H9 (cell line): ENCODE measurements around the gene HELQ. TPM values are rescaled to one million over a fixed set of nuclear protein-coding genes. Genes with fewer than 3 reads are reported as not detected.

Source experiments
- DNase-seq: peaks from one replicate; pipeline ENCODE4 v3.0.0-alpha.2; 2017
- H2AFZ ChIP-seq: one replicate; pipeline ENCODE4 v1.6.1; 2013; ENCODE audit warnings: mild to moderate bottlenecking, low read length, control low read depth, moderate library complexity
- H2AK5ac ChIP-seq: 2 replicates; pipeline ENCODE4 v1.6.1; 2013; ENCODE audit warnings: low read length, control low read depth, mixed read lengths; ENCODE audit not compliant: insufficient read length
- H2BK120ac ChIP-seq: one replicate; pipeline ENCODE4 v1.6.1; 2013; ENCODE audit warnings: low read depth, mild to moderate bottlenecking, low read length, control low read depth, inconsistent platforms; ENCODE audit not compliant: poor library complexity, severe bottlenecking
- H2BK12ac ChIP-seq: 2 replicates; pipeline ENCODE4 v1.6.1; 2013; ENCODE audit warnings: low read length, control low read depth, mixed read lengths, low read depth; ENCODE audit not compliant: insufficient read length
- H2BK15ac ChIP-seq: 2 replicates; pipeline ENCODE4 v1.6.1; 2013; ENCODE audit warnings: low read depth, low read length, control low read depth
- H2BK20ac ChIP-seq: one replicate; pipeline ENCODE4 v1.6.1; 2013; ENCODE audit warnings: low read depth, mild to moderate bottlenecking, low read length, control low read depth, inconsistent platforms; ENCODE audit not compliant: poor library complexity, severe bottlenecking
- H2BK5ac ChIP-seq: 2 replicates; pipeline ENCODE4 v1.6.1; 2013; ENCODE audit warnings: low read length, control low read depth, mixed read lengths; ENCODE audit not compliant: insufficient read length
- H3K14ac ChIP-seq: 2 replicates; pipeline ENCODE4 v1.6.1; 2013; ENCODE audit warnings: low read length, control low read depth; ENCODE audit not compliant: insufficient read depth
- H3K18ac ChIP-seq: 2 replicates; pipeline ENCODE4 v1.6.1; 2013; ENCODE audit warnings: low read depth, mild to moderate bottlenecking, mixed read lengths, low read length, control low read depth; ENCODE audit not compliant: insufficient read length
- H3K23ac ChIP-seq: 2 replicates; pipeline ENCODE4 v1.6.1; 2013; ENCODE audit warnings: low read length, control low read depth, mixed read lengths, low read depth; ENCODE audit not compliant: insufficient read length
- H3K23me2 ChIP-seq: 2 replicates; pipeline ENCODE4 v1.6.1; 2013; ENCODE audit warnings: low read depth, mild to moderate bottlenecking, mixed read lengths, low read length, control low read depth; ENCODE audit not compliant: insufficient read length, poor library complexity, severe bottlenecking
- H3K27ac ChIP-seq: 2 replicates; pipeline ENCODE4 v1.5.1; 2013; ENCODE audit warnings: low read length, control low read depth, mixed read lengths, low read depth; ENCODE audit not compliant: insufficient read length
- H3K27me3 ChIP-seq: 2 replicates; pipeline ENCODE4 v1.6.1; 2013; ENCODE audit warnings: low read length, control low read depth, inconsistent platforms; ENCODE audit not compliant: insufficient read depth
- H3K4ac ChIP-seq: 2 replicates; pipeline ENCODE4 v1.6.1; 2013; ENCODE audit warnings: low read depth, mild to moderate bottlenecking, control low read depth, inconsistent platforms, low read length, moderate library complexity
- H3K4me1 ChIP-seq: 2 replicates; pipeline ENCODE4 v1.6.1; 2013; ENCODE audit warnings: low read length, control low read depth, inconsistent platforms; ENCODE audit not compliant: insufficient read depth
- H3K4me2 ChIP-seq: 2 replicates; pipeline ENCODE4 v1.6.1; 2013; ENCODE audit warnings: low read length, control low read depth, mixed read lengths; ENCODE audit not compliant: insufficient read length, insufficient read depth
- H3K56ac ChIP-seq: 2 replicates; pipeline ENCODE4 v1.6.1; 2013; ENCODE audit warnings: low read depth, mild to moderate bottlenecking, mixed read lengths, low read length, control low read depth; ENCODE audit not compliant: insufficient read length
- H3K79me1 ChIP-seq: 2 replicates; pipeline ENCODE4 v1.6.1; 2013; ENCODE audit warnings: low read depth, mild to moderate bottlenecking, moderate library complexity, low read length, control low read depth, inconsistent platforms; ENCODE audit not compliant: insufficient read depth, poor library complexity, severe bottlenecking
- H3K79me2 ChIP-seq: 2 replicates; pipeline ENCODE4 v1.6.1; 2013; ENCODE audit warnings: low read length, control low read depth, inconsistent platforms; ENCODE audit not compliant: insufficient read depth
- H3K9ac ChIP-seq: 2 replicates; pipeline ENCODE4 v1.6.1; 2013; ENCODE audit warnings: low read length, control low read depth, mixed read lengths; ENCODE audit not compliant: insufficient read length; ENCODE audit errors: extremely low read depth
- H3K9me3 ChIP-seq: one replicate; pipeline ENCODE4 v1.6.1; 2013; ENCODE audit warnings: low read depth, low read length, inconsistent platforms; ENCODE audit not compliant: control insufficient read depth
- H3T11ph ChIP-seq: one replicate; pipeline ENCODE4 v1.6.1; 2013; ENCODE audit warnings: mild to moderate bottlenecking, low read length, control low read depth, inconsistent platforms
- H4K20me1 ChIP-seq: one replicate; pipeline ENCODE4 v1.6.1; 2013; ENCODE audit not compliant: control insufficient read depth, insufficient read length, insufficient read depth
- H4K5ac ChIP-seq: 2 replicates; pipeline ENCODE4 v1.6.1; 2013; ENCODE audit warnings: low read depth, mild to moderate bottlenecking, mixed read lengths, low read length, control low read depth; ENCODE audit not compliant: insufficient read length
- H4K8ac ChIP-seq: replicated peaks from 2 replicates; pipeline ENCODE4 v1.6.1; 2013; ENCODE audit warnings: low read length, control low read depth, mixed read lengths, low read depth; ENCODE audit not compliant: insufficient read length
- H4K91ac ChIP-seq: 2 replicates; pipeline ENCODE4 v1.6.1; 2013; ENCODE audit warnings: low read depth, mild to moderate bottlenecking, moderate library complexity, mixed read lengths, low read length, control low read depth; ENCODE audit not compliant: insufficient read length
- H3K27ac Mint-ChIP-seq, 3 experiments: 2 replicates in 2 of 3; 3 replicates in 1 of 3; pipeline ENCODE4 v1.8.0; 2020 to 2021; ENCODE audit warnings: mixed read lengths in 3 of 3, mild to moderate bottlenecking in 1 of 3, moderate library complexity in 1 of 3
- H3K27me3 Mint-ChIP-seq: 2 replicates; pipeline ENCODE4 v1.8.0; 2021; ENCODE audit warnings: low read depth, mild to moderate bottlenecking, moderate library complexity, mixed read lengths
- H3K36me3 Mint-ChIP-seq, 3 experiments: 2 replicates in 2 of 3; 3 replicates in 1 of 3; pipeline ENCODE4 v1.8.0; 2020 to 2021; ENCODE audit warnings: low read depth in 3 of 3, mixed read lengths in 3 of 3; ENCODE audit not compliant: insufficient read depth in 1 of 3
- H3K4me1 Mint-ChIP-seq, 2 experiments: 2 replicates each; pipeline ENCODE4 v1.8.0; 2020; ENCODE audit warnings: mixed read lengths in 2 of 2
- H3K4me3 Mint-ChIP-seq, 2 experiments: 2 replicates in 1 of 2; 3 replicates in 1 of 2; pipeline ENCODE4 v1.8.0; 2020 to 2021; ENCODE audit warnings: mild to moderate bottlenecking in 2 of 2, mixed read lengths in 2 of 2, moderate library complexity in 1 of 2
- H3K9me3 Mint-ChIP-seq, 2 experiments: 2 replicates in 1 of 2; 3 replicates in 1 of 2; pipeline ENCODE4 v1.8.0; 2020; ENCODE audit warnings: mild to moderate bottlenecking in 2 of 2, mixed read lengths in 2 of 2, moderate library complexity in 1 of 2
- CTCF ChIP-seq: fragments of 200-600 bp; sonication (generic); conservative IDR thresholded peaks from 3 replicates; pipeline ENCODE4 v1.8.0; 2021; ENCODE audit warnings: antibody characterized with exemption, mild to moderate bottlenecking
- WGBS: extraction: QIAGEN DNeasy Blood & Tissue Kit; methylation state at CpG from one replicate; pipeline ENCODE4 v1.1.7; 2013; ENCODE audit warnings: missing lambda C conversion rate, low lambda C conversion rate, mixed read lengths; ENCODE audit not compliant: insufficient read length; ENCODE audit errors: extremely low coverage; 5-methylcytosine and 5-hydroxymethylcytosine counted together
- total RNA-seq: library from RNA; stranded (reverse); gene quantifications from 2 replicates; pipeline ENCODE4 v1.2.1, GENCODE V29; 2021

Gene HELQ
- total RNA-seq, 1 experiment from 2014 or later = 16.2 TPM

GRCh38 chr4:83389037-83389720, 66.4 kb downstream of the HELQ start:
- H3K27ac ChIP-seq = no peak overlapping the region
- H3K4me1 Mint-ChIP-seq = peaks cover 33 to 42% of the 10 kb centered on the region in 2 experiments
- H3K9ac ChIP-seq = no peak overlapping the region
- peaks cover 3% of the 10 kb centered on the region; the same call in 1 of the 2 replicates for H3K4me1 ChIP-seq
- no peak overlapping the region for H3K4ac ChIP-seq
- H2BK12ac ChIP-seq = no peak overlapping the region
- peaks cover 20% of the 10 kb centered on the region for H3K27me3 ChIP-seq
- H2AFZ ChIP-seq = no peak overlapping the region
- no peak overlapping the region for H2AK5ac ChIP-seq
- H3K79me2 ChIP-seq = no peaks in the 10 kb centered on the region
- no peaks in the 10 kb centered on the region for H3K9me3 ChIP-seq
- H2BK120ac ChIP-seq = no peak overlapping the region
- no CpG with 5 or more reads among the region's 8 CpGs for whole genome bisulfite sequencing
- TF ChIP-seq CTCF = no peak
- no peak overlapping the region for H2BK5ac ChIP-seq
- no peaks in the 10 kb centered on the region for H3K79me1 ChIP-seq
- H3K27ac Mint-ChIP-seq = no peak overlapping the region
- no peak overlapping the region for H2BK15ac ChIP-seq
- H3K18ac ChIP-seq = no peak overlapping the region
- H3K4me3 Mint-ChIP-seq = no peak overlapping the region
- no peak overlapping the region for H3K56ac ChIP-seq
- no peak overlapping the region for H2BK20ac ChIP-seq
- no peaks in the 10 kb centered on the region for H4K20me1 ChIP-seq
- peaks cover 89% of the 10 kb centered on the region for H3K27me3 Mint-ChIP-seq
- peaks cover 0 to 2% (median 0%) of the 10 kb centered on the region in 3 experiments; a peak in 1 of 7 replicates for H3K36me3 Mint-ChIP-seq
- no peak overlapping the region for H4K91ac ChIP-seq
- no peak overlapping the region for H4K5ac ChIP-seq
- no peak for DNase-seq
- no peak overlapping the region for H4K8ac ChIP-seq
- no peaks in the 10 kb centered on the region for H3K23me2 ChIP-seq
- H3K23ac ChIP-seq = no peak overlapping the region
- no peak overlapping the region for H3K14ac ChIP-seq
- no peak overlapping the region for H3T11ph ChIP-seq
- no peak overlapping the region for H3K4me2 ChIP-seq
- H3K9me3 Mint-ChIP-seq = peaks cover 0 to 1% of the 10 kb centered on the region in 2 experiments; a peak in 2 of 5 replicates
